Esophagus squamous epithelium (tissue), 4 donors: ENCODE results near the gene PGGT1B.

Source experiments
- POLR2A ChIP-seq, 4 donors: fragments of 450-650 bp; IDR thresholded peaks; one replicate each; pipeline ENCODE4 v1.6.1; 2017; ENCODE audit warnings: antibody characterized with exemption in 4 of 4, mild to moderate bottlenecking in 4 of 4, moderate library complexity in 3 of 4
- TF ChIP-seq, protein P1 (sequence below), 6 experiments: fragments of 450-650 bp in 4 of 6; fragments of 200-600 bp in 2 of 6; sonication (generic) in 2 of 6; IDR thresholded peaks; one replicate each; pipeline ENCODE4 v1.5.1; 2016 to 2019; ENCODE audit warnings: antibody characterized with exemption in 6 of 6, mild to moderate bottlenecking in 4 of 6, moderate library complexity in 4 of 6

GRCh38 chr5:115263078-115263380 lies 352 bp upstream of the PGGT1B start:
- no peak for TF ChIP-seq POLR2A (IDR thresholded peaks at IDR 0.05)
- TF ChIP-seq, protein P1, sequence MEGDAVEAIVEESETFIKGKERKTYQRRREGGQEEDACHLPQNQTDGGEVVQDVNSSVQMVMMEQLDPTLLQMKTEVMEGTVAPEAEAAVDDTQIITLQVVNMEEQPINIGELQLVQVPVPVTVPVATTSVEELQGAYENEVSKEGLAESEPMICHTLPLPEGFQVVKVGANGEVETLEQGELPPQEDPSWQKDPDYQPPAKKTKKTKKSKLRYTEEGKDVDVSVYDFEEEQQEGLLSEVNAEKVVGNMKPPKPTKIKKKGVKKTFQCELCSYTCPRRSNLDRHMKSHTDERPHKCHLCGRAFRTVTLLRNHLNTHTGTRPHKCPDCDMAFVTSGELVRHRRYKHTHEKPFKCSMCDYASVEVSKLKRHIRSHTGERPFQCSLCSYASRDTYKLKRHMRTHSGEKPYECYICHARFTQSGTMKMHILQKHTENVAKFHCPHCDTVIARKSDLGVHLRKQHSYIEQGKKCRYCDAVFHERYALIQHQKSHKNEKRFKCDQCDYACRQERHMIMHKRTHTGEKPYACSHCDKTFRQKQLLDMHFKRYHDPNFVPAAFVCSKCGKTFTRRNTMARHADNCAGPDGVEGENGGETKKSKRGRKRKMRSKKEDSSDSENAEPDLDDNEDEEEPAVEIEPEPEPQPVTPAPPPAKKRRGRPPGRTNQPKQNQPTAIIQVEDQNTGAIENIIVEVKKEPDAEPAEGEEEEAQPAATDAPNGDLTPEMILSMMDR (IDR thresholded peaks at IDR 0.05), result no peak
